22Rv1 (cell line): ENCODE results near the gene PADI4.

Experiments
- H3K27ac ChIP-seq: fragments of 450-650 bp; 2 replicates; pipeline ENCODE4 v1.5.1; 2017
- ZFX ChIP-seq: fragments of 450-650 bp; IDR thresholded peaks from 2 replicates; pipeline ENCODE4 v1.6.1; 2017; ENCODE audit warnings: antibody characterized with exemption, borderline replicate concordance
- TF ChIP-seq, protein P1 (sequence below): fragments of 450-650 bp; IDR thresholded peaks from 2 replicates; pipeline ENCODE4 v1.5.1; 2017; ENCODE audit warnings: mild to moderate bottlenecking

The PADI4 gene

GRCh38 chr1:17265950-17266349 is 42.0 kb upstream of the PADI4 start:
- no peak overlapping the region for H3K27ac ChIP-seq
- TF ChIP-seq ZFX = no peak
- TF ChIP-seq, protein P1, sequence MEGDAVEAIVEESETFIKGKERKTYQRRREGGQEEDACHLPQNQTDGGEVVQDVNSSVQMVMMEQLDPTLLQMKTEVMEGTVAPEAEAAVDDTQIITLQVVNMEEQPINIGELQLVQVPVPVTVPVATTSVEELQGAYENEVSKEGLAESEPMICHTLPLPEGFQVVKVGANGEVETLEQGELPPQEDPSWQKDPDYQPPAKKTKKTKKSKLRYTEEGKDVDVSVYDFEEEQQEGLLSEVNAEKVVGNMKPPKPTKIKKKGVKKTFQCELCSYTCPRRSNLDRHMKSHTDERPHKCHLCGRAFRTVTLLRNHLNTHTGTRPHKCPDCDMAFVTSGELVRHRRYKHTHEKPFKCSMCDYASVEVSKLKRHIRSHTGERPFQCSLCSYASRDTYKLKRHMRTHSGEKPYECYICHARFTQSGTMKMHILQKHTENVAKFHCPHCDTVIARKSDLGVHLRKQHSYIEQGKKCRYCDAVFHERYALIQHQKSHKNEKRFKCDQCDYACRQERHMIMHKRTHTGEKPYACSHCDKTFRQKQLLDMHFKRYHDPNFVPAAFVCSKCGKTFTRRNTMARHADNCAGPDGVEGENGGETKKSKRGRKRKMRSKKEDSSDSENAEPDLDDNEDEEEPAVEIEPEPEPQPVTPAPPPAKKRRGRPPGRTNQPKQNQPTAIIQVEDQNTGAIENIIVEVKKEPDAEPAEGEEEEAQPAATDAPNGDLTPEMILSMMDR = no peak

- no peak for TF ChIP-seq ZFX
- TF ChIP-seq, protein P1 = no peak
- H3K27ac ChIP-seq = no peak overlapping the region
Observed at GRCh38 chr1:17270891-17271765, 36.9 kb upstream of the PADI4 start.

DNA sequence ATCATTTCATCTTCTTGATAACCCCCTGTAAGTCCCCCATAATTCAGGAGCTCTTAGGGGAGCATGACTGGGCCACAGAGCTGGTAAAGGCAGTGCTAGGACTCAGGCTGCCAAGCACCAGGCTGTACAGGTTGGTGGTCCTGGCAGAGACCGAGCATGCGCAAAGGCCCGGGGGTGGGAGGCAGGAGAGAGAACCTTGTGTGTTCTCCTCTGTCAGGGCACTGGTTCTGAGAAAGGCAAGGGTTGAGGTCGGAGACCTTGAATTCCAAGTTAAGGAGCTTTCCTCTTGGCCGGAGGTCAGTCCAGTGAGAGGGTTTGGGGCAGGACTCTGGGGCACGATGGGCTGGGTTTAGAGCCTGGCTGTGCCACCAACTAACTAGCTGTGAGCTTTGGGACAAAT is 35.9 kb upstream of the PADI4 start:
- no peak for TF ChIP-seq ZFX
- TF ChIP-seq, protein P1 = no peak
- H3K27ac ChIP-seq = no peak overlapping the region

- TF ChIP-seq, protein P1 = no peak
- no peak for TF ChIP-seq ZFX
- no peak overlapping the region for H3K27ac ChIP-seq
Observed at GRCh38 chr1:17272646-17273045, 35.4 kb upstream of the PADI4 start.

- TF ChIP-seq, protein P1 = no peak
- no peak for TF ChIP-seq ZFX
- H3K27ac ChIP-seq = no peak overlapping the region
Observed at GRCh38 chr1:17273096-17273495, 34.9 kb upstream of the PADI4 start.

DNA sequence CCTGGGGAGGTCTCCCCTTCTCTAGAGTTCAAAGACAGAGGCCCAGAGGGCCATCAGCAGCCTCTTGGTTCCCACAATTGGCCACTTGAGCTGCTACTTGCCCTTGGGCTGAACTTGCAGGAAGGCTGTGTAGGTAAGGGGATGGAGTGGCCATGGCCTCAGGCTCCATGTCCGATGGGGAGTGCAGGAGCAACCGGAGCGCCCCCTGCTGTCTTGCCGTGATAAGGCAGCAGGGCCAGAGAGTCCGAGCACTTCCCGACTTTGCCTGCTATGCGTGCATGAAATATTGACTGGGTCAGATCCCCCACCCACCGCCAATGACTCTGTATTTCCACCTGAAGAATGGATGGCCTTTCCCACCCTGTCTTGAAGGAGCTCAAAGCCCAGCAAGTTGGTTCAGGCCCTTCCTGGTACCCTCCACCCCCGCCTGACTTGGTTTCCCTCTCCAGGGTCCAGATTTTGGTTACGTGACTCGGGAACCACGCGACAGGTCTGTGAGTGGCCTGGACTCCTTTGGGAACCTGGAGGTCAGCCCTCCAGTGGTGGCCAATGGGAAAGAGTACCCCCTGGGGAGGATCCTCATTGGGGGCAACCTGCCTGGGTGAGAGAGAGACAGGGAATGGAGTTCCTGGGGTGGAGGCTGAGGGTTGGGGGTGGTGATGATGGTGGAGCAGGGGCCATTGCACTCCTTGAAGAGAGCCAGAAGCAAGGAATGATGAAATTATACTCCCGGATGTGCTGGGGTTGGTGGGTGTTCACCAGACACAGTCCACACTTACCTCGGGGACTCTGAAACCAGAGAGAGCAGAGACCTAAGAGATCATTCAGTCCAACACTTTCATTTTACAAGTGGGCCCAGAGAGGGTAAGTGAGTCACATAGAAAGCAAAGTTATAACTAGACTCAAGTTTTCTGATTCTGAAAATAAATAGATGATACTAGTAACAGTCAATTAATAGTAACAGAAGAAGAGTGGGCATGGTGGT is 33.5 kb upstream of the PADI4 start:
- no peak overlapping the region for H3K27ac ChIP-seq
- no peak for TF ChIP-seq ZFX
- TF ChIP-seq, protein P1 = peak; percentile 87
